Measurements from ENCODE around the gene C1orf53.

DNA sequence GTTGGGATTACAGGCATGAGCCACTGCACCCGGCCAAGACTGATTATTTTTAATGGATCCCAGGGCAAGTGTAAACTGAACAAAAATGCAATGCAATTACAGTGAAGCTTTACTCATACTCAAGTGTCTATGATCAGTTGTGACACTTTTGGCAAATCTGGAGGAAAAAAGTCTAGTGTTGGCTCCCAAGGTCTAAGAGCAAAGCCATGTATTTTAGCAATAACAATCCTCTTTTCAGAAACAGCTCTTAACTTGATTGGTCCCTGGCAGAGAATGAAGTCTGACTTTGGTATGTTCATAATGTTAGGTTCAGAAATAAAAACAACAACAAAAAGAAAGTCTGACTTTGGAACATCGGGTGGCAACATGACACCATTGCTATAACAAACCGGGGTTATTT lies 40.2 kb upstream of the C1orf53 start:
- no peak for TF ChIP-seq EP300 (IDR thresholded peaks at IDR 0.05; ENCODE audit: borderline replicate concordance in 1 of 2, low read depth in 1 of 2, low read length in 1 of 2)
- TF ChIP-seq, protein P1, sequence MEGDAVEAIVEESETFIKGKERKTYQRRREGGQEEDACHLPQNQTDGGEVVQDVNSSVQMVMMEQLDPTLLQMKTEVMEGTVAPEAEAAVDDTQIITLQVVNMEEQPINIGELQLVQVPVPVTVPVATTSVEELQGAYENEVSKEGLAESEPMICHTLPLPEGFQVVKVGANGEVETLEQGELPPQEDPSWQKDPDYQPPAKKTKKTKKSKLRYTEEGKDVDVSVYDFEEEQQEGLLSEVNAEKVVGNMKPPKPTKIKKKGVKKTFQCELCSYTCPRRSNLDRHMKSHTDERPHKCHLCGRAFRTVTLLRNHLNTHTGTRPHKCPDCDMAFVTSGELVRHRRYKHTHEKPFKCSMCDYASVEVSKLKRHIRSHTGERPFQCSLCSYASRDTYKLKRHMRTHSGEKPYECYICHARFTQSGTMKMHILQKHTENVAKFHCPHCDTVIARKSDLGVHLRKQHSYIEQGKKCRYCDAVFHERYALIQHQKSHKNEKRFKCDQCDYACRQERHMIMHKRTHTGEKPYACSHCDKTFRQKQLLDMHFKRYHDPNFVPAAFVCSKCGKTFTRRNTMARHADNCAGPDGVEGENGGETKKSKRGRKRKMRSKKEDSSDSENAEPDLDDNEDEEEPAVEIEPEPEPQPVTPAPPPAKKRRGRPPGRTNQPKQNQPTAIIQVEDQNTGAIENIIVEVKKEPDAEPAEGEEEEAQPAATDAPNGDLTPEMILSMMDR (IDR thresholded peaks at IDR 0.05) = no peak
- no peak for TF ChIP-seq POLR2AphosphoS5 (IDR thresholded peaks at IDR 0.05; ENCODE audit: low read depth, low read length)
- TF ChIP-seq GATA2 (CRISPR knock-in tag; IDR thresholded peaks at IDR 0.05) = no peak
- TF ChIP-seq TCF12 (IDR thresholded peaks at IDR 0.05) = no peak
